HUES48 (cell line): Measurements from ENCODE around the gene WASHC2C.
"Not testable (repeated sequence)": the region's sequence is repeated elsewhere in the genome, so short reads cannot be mapped to it uniquely, and the experiment has no call there.

Experiments
- H3K27ac ChIP-seq: one replicate; pipeline ENCODE4 v1.7.0; 2013; ENCODE audit warnings: low read depth, low read length, inconsistent platforms
- H3K27me3 ChIP-seq: 2 replicates; pipeline ENCODE4 v1.6.1; 2013; ENCODE audit warnings: mild to moderate bottlenecking, low read length; ENCODE audit not compliant: control insufficient read depth, insufficient read depth
- H3K36me3 ChIP-seq: 2 replicates; pipeline ENCODE4 v1.6.1; 2013; ENCODE audit warnings: low read length; ENCODE audit not compliant: control insufficient read depth, insufficient read depth
- H3K4me1 ChIP-seq: 2 replicates; pipeline ENCODE4 v1.6.1; 2013; ENCODE audit warnings: mild to moderate bottlenecking, low read length; ENCODE audit not compliant: control insufficient read depth, insufficient read depth
- H3K4me3 ChIP-seq: 2 replicates; pipeline ENCODE4 v1.5.1; 2013; ENCODE audit warnings: mild to moderate bottlenecking, low read depth, low read length
- H3K9ac ChIP-seq: 2 replicates; pipeline ENCODE4 v1.6.1; 2013; ENCODE audit warnings: mild to moderate bottlenecking, low read depth, low read length, moderate library complexity
- H3K9me3 ChIP-seq: 2 replicates; pipeline ENCODE4 v1.6.1; 2013; ENCODE audit warnings: low read length; ENCODE audit not compliant: control insufficient read depth, insufficient read depth

The WASHC2C gene, protein sequence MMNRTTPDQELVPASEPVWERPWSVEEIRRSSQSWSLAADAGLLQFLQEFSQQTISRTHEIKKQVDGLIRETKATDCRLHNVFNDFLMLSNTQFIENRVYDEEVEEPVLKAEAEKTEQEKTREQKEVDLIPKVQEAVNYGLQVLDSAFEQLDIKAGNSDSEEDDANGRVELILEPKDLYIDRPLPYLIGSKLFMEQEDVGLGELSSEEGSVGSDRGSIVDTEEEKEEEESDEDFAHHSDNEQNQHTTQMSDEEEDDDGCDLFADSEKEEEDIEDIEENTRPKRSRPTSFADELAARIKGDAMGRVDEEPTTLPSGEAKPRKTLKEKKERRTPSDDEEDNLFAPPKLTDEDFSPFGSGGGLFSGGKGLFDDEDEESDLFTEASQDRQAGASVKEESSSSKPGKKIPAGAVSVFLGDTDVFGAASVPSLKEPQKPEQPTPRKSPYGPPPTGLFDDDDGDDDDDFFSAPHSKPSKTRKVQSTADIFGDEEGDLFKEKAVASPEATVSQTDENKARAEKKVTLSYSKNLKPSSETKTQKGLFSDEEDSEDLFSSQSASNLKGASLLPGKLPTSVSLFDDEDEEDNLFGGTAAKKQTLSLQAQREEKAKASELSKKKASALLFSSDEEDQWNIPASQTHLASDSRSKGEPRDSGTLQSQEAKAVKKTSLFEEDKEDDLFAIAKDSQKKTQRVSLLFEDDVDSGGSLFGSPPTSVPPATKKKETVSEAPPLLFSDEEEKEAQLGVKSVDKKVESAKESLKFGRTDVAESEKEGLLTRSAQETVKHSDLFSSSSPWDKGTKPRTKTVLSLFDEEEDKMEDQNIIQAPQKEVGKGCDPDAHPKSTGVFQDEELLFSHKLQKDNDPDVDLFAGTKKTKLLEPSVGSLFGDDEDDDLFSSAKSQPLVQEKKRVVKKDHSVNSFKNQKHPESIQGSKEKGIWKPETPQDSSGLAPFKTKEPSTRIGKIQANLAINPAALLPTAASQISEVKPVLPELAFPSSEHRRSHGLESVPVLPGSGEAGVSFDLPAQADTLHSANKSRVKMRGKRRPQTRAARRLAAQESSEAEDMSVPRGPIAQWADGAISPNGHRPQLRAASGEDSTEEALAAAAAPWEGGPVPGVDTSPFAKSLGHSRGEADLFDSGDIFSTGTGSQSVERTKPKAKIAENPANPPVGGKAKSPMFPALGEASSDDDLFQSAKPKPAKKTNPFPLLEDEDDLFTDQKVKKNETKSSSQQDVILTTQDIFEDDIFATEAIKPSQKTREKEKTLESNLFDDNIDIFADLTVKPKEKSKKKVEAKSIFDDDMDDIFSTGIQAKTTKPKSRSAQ (N-terminal part only)

DNA sequence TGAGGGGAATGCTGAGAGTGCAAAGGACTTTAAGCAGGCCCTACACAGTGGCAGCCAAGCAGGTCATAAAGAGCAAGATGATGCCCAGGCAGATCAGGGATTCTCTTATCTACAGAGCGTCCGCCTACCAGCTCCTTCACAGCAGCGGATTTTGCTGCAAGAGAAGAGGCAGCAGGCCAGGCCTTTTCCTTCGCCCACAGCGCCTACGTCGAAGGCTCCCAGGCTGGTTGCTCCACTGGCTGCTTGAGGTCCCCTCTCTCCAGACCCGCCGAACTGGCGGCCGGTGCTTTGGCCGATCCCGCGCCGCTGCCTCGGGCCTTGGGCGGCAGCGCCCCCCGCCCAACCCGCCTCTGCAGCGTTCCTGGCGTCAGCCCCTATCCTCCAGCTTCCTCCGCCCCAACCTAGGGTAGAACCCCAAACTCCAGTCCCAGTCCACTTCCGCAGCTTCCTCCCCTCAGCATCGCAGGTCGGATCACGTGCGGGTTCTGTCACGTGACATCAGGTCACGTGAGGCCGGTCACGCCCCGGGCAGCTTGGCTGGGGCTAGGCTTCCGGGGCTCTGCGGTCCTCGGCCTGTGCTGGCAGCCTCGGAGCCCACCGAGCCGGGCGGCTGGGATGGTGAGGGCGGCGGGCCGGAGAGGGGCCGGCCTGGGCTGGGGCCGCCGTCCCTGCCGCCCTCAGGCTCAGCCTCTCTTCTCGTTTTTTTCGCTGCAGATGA is at the start of gene WASHC2C:
TSS of gene WASHC2C (plus strand) at position 564 of the 718 bp plus-strand sequence. CDS start at position 616, 52 bp downstream.
- not testable (repeated sequence) for H3K4me1 ChIP-seq, H3K27me3 ChIP-seq, H3K9me3 ChIP-seq, H3K36me3 ChIP-seq
- H3K27ac ChIP-seq: peak within 1 kb of the TSS; percentile 51
- peak within 1 kb of the TSS; percentile 69 for H3K9ac ChIP-seq
- H3K4me3 ChIP-seq: peak within 1 kb of the TSS; percentile 90

- H3K27me3 ChIP-seq, H3K4me1 ChIP-seq, H3K9ac ChIP-seq: not testable (repeated sequence)
Observed at GRCh38 chr10:45678467-45678866, 48.6 kb upstream of the WASHC2C start.

DNA sequence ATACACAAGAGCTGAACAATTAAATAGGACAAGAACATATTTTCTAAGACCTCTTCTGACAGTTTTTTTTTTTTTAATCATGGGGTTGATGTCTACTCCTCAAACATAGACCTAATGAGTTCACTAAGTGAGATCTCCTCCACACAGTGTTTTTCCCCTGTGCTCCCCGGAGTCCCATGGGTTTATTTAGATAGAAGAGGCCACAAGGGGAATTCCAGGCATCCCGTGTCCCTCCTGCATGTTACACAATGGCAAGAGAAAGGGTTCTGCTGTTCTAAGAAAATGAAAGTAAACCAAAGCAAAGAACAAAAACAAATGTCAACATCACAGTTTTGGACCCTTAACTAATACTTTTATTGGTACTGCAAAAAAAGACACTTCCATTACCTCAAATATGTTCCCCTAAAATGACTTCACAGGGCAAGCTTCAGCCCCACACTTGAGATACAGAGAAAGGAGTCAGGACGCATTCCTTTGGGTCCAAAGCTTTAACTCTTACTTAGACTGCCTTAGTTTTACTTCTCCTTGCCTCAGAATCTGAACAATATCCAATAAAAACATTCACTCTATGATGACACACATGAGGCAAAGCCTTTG is 16.8 kb upstream of the WASHC2C start:
- H3K36me3 ChIP-seq, H3K27ac ChIP-seq, H3K4me3 ChIP-seq, H3K27me3 ChIP-seq, H3K9me3 ChIP-seq, H3K4me1 ChIP-seq, H3K9ac ChIP-seq: not testable (repeated sequence)

More at GRCh38 chr10:45678467-45678866, 48.6 kb upstream of the WASHC2C start:
- H3K36me3 ChIP-seq, H3K27ac ChIP-seq, H3K4me3 ChIP-seq, H3K9me3 ChIP-seq: not testable (repeated sequence)

DNA sequence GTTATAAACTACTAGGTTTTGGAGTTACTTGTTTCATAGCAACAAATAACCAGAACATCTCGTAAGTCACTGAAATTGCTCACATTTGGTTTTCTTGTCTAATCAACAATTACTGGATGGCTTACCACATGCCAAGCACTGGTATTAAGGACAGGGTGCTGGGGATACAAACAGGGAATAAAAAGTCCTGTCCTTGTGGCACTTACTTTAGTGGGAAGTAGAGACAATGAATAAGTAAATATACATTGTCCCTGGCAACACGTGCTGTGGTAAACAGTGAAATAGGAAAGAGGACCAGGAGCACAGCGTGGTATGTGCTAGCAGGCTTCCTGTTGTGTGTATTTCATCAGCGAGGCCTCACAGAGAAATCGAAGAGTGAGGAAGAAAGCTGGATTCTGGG is 15.8 kb upstream of the WASHC2C start:
- not testable (repeated sequence) for H3K9me3 ChIP-seq, H3K4me3 ChIP-seq, H3K4me1 ChIP-seq, H3K27me3 ChIP-seq, H3K27ac ChIP-seq, H3K36me3 ChIP-seq, H3K9ac ChIP-seq

GRCh38 chr10:45717053-45717452 is 10.0 kb upstream of the WASHC2C start:
- H3K4me1 ChIP-seq, H3K4me3 ChIP-seq, H3K36me3 ChIP-seq, H3K27me3 ChIP-seq, H3K27ac ChIP-seq, H3K9me3 ChIP-seq, H3K9ac ChIP-seq: not testable (repeated sequence)

DNA sequence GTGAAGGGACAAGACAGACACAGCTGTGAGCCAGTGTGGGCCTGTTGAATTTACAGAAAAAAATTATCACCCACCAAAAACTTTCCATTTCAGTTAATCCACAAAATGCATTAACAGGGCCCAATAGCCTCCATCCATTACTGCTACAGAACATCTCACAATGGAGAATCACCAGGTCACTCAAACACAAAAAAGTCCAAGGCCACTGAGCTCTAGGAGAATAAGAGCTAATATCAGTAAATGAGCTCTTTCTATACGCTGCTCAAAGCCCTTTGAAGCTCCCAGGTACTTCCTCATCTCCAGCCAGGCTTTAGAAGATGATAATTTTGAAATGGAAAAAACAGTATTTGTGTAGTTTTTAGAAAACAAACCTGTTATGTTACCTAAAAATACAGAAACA is 9.4 kb upstream of the WASHC2C start:
- not testable (repeated sequence) for H3K9me3 ChIP-seq, H3K9ac ChIP-seq, H3K36me3 ChIP-seq, H3K4me3 ChIP-seq, H3K27me3 ChIP-seq, H3K4me1 ChIP-seq, H3K27ac ChIP-seq

DNA sequence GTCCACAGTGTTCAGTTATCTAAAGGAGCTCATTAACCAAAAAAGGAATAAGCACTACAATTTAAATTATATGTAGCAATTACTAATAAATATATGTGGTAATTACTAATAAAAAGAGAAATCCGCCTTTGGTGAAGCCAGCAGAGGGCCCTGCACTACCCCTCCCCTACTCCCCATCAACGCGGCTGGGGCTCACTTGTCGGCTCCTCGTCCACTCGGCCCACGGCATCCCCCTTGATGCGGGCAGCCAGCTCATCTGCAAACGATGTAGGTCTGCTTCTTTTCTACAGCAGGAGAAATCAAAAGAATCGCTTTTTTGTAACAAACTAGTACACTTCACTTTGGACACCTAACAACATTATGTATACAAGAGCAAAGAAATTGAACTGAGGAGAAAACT is 5.6 kb upstream of the WASHC2C start:
- H3K4me3 ChIP-seq, H3K27me3 ChIP-seq, H3K36me3 ChIP-seq, H3K9ac ChIP-seq, H3K4me1 ChIP-seq, H3K27ac ChIP-seq, H3K9me3 ChIP-seq: not testable (repeated sequence)

DNA sequence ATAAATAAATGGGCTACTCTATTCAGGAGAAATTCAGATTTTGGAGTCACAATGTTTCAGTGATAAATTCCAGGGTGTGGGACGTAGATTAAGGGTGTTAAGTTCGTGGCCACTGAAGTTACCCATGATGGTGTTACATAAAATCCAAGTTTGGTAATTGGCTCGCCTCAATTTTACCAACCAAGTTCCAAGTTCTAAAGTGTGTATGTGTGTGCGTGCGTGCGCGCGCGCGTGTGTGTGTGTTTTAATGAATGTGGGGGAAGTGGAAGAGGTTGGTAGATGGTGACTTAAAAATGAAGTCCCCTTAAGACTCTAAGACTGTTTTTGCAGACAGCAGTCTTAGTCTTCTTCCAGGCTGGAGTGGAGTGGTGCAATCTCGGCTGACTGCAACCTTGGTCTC is 3.2 kb upstream of the WASHC2C start:
- H3K36me3 ChIP-seq, H3K9me3 ChIP-seq, H3K4me3 ChIP-seq, H3K27me3 ChIP-seq, H3K9ac ChIP-seq, H3K27ac ChIP-seq, H3K4me1 ChIP-seq: not testable (repeated sequence)

DNA sequence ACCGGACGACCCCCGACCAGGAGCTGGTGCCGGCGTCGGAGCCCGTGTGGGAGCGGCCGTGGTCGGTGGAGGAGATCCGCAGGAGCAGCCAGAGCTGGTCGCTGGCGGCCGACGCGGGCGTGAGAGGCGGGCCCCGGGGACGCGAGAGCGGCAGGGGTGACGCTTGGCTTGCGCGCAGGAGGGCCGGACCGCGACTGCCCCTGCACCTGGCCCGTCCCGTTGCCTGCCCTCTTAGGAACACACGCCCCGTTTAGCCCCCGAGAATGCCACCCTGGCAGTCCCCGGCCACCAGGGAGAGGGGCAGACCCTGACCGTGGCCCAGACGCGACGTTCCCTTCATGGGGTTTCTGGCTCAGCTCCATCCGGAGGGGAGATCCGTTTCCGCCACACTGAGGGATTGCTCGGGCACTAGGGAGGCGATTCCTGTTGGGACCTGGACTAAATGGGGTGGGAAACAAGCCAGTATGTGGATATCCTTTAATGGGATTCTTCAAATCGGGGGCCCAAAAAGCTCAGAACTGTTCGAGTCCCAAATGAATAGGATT is 427 bp downstream of the WASHC2C start:
- H3K36me3 ChIP-seq, H3K9me3 ChIP-seq, H3K27me3 ChIP-seq, H3K4me1 ChIP-seq: not testable (repeated sequence)
- peak overlapping the region; percentile 51 for H3K27ac ChIP-seq
- H3K9ac ChIP-seq: 0 out of 2 replicates have a peak overlapping the region, but pooled peaks have one; percentile 54
- H3K4me3 ChIP-seq: peak overlapping the region; percentile 90

DNA sequence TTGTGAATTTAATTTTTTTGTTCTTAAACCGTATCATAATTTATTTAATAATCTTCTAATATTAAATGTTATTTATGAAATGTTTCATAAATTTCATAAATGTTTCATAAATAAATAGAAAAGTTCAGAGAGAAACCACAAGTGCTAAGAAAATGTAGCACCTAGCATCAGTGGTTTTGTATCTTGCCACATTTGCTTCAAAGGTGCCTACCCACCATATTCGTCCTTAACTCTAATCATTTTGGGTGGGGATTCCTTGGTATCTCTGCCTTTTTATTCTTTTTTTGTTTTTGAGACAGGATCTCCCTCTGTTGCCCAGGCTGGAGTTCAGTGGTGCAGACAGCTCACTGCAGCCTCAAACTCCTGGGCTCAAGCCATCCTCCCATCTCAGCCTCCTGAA is 7.4 kb downstream of the WASHC2C start:
- H3K4me1 ChIP-seq, H3K27me3 ChIP-seq, H3K27ac ChIP-seq, H3K4me3 ChIP-seq, H3K9me3 ChIP-seq, H3K9ac ChIP-seq, H3K36me3 ChIP-seq: not testable (repeated sequence)
